CD14-positive monocyte (primary cell): Measurements from ENCODE around the gene CACNA1E. TPM values are rescaled to one million over a fixed set of nuclear protein-coding genes. Genes with fewer than 3 reads are reported as not detected.

Experiments
- DNase-seq, 3 donors: peaks; one replicate each; pipeline ENCODE4 v3.0.0-alpha.2; 2011 to 2022
- H2AFZ ChIP-seq: 2 replicates; pipeline ENCODE4 v1.6.0; 2012; ENCODE audit warnings: mild to moderate bottlenecking, low read depth, low read length, inconsistent platforms; ENCODE audit not compliant: insufficient read depth, poor library complexity, severe bottlenecking
- H3K27ac ChIP-seq, 2 donors: 1 replicate in 1 of 2; 2 replicates in 1 of 2; pipeline ENCODE4 v1.5.1; 2012 to 2013; ENCODE audit warnings: low read length in 2 of 2, control low read depth in 1 of 2, inconsistent platforms in 1 of 2, low read depth in 1 of 2, mild to moderate bottlenecking in 1 of 2
- H3K27me3 ChIP-seq, 2 donors: one replicate each; pipeline versions ENCODE4 v1.6.0 to v1.6.1; 2011 to 2013; ENCODE audit warnings: low read length in 2 of 2; ENCODE audit not compliant: control insufficient read depth in 2 of 2, insufficient read depth in 2 of 2
- H3K36me3 ChIP-seq, 2 donors: replicated peaks in 1 of 2; 1 replicate in 1 of 2; 2 replicates in 1 of 2; pipeline versions ENCODE4 v1.5.1 to v1.6.1; 2012 to 2013; ENCODE audit warnings: low read length in 2 of 2, control low read depth in 1 of 2, inconsistent platforms in 1 of 2, mild to moderate bottlenecking in 1 of 2; ENCODE audit not compliant: insufficient read depth in 2 of 2, control insufficient read depth in 1 of 2
- H3K4me1 ChIP-seq, 2 donors: 1 replicate in 1 of 2; 2 replicates in 1 of 2; pipeline versions ENCODE4 v1.5.1 to v1.6.1; 2012 to 2013; ENCODE audit warnings: low read length in 2 of 2, control low read depth in 1 of 2, inconsistent platforms in 1 of 2, mild to moderate bottlenecking in 1 of 2, moderate library complexity in 1 of 2; ENCODE audit not compliant: insufficient read depth in 2 of 2, control insufficient read depth in 1 of 2
- H3K4me2 ChIP-seq: replicated peaks from 2 replicates; pipeline ENCODE3; 2012; ENCODE audit warnings: low read length, moderate library complexity, mild to moderate bottlenecking; ENCODE audit not compliant: poor library complexity, severe bottlenecking; ENCODE audit errors: extremely low read depth
- H3K4me3 ChIP-seq, 3 experiments: fragments of 200-600 bp in 1 of 3; sonication (generic) in 1 of 3; replicated peaks in 1 of 3; 1 replicate in 2 of 3; 2 replicates in 1 of 3; pipeline ENCODE4 v1.5.1; 2011 to 2013; ENCODE audit warnings: low read length in 3 of 3, mild to moderate bottlenecking in 3 of 3, control low read depth in 2 of 3, low read depth in 2 of 3, inconsistent platforms in 1 of 3, moderate library complexity in 1 of 3
- H3K79me2 ChIP-seq: 2 replicates; pipeline ENCODE4 v1.6.0; 2012; ENCODE audit warnings: mild to moderate bottlenecking, control low read depth, inconsistent platforms, low read length, moderate library complexity; ENCODE audit not compliant: insufficient read depth
- H3K9ac ChIP-seq: 2 replicates; pipeline ENCODE4 v1.6.0; 2017; ENCODE audit warnings: low read length, mild to moderate bottlenecking; ENCODE audit not compliant: insufficient read depth, poor library complexity, severe bottlenecking
- H3K9me3 ChIP-seq, 2 donors: replicated peaks in 1 of 2; 1 replicate in 1 of 2; 2 replicates in 1 of 2; pipeline versions ENCODE4 v1.5.1 to v1.6.1; 2012 to 2013; ENCODE audit warnings: low read length in 2 of 2, control low read depth in 1 of 2; ENCODE audit not compliant: control insufficient read depth in 1 of 2, insufficient read depth in 1 of 2
- H4K20me1 ChIP-seq: 2 replicates; pipeline ENCODE4 v1.6.0; 2012; ENCODE audit warnings: mild to moderate bottlenecking, low read length, control low read depth, moderate library complexity; ENCODE audit not compliant: insufficient read depth
- H3K27ac Mint-ChIP-seq, 7 donors: one replicate each; pipeline ENCODE4 v1.8.0; 2020; ENCODE audit warnings: mild to moderate bottlenecking in 7 of 7, mixed read lengths in 7 of 7, moderate library complexity in 6 of 7, inconsistent platforms in 2 of 7
- H3K27me3 Mint-ChIP-seq, 3 donors: one replicate each; pipeline ENCODE4 v1.8.0; 2021 to 2022; ENCODE audit warnings: low read depth in 3 of 3, mild to moderate bottlenecking in 3 of 3, mixed read lengths in 3 of 3, moderate library complexity in 3 of 3, inconsistent platforms in 1 of 3
- H3K36me3 Mint-ChIP-seq, 2 donors: one replicate each; pipeline ENCODE4 v1.8.0; 2020; ENCODE audit warnings: mixed read lengths in 2 of 2, inconsistent platforms in 1 of 2, mild to moderate bottlenecking in 1 of 2
- H3K4me1 Mint-ChIP-seq: one replicate; pipeline ENCODE4 v1.8.0; 2020; ENCODE audit warnings: mild to moderate bottlenecking, mixed read lengths
- H3K4me3 Mint-ChIP-seq, 2 donors: one replicate each; pipeline ENCODE4 v1.8.0; 2020; ENCODE audit warnings: mild to moderate bottlenecking in 2 of 2, mixed read lengths in 2 of 2, moderate library complexity in 1 of 2
- H3K9me3 Mint-ChIP-seq, 7 donors: one replicate each; pipeline ENCODE4 v1.8.0; 2020 to 2022; ENCODE audit warnings: mixed read lengths in 7 of 7, mild to moderate bottlenecking in 6 of 7, moderate library complexity in 6 of 7, inconsistent platforms in 2 of 7
- CTCF ChIP-seq: fragments of 200-600 bp; IDR thresholded peaks from one replicate; pipeline ENCODE4 v1.8.0; 2022; ENCODE audit warnings: antibody characterized with exemption, mild to moderate bottlenecking
- WGBS: methylation state at CpG from one replicate; pipeline ENCODE4 v1.1.5; 2013; ENCODE audit warnings: missing lambda C conversion rate; ENCODE audit not compliant: insufficient coverage; 5-methylcytosine and 5-hydroxymethylcytosine counted together
- intact Hi-C, 2 donors: fragments of 100-400 bp; cut with micrococcal nuclease; formaldehyde crosslinking; loops; one replicate each; pipeline versions ENCODE4 v1.15.0 to v1.15.1; 2023
- polyA plus RNA-seq, 3 donors: library from polyadenylated mRNA; depleted of rRNA in 1 of 3; unstranded in 2 of 3; stranded (reverse) in 1 of 3; fragments of 300-500 nt in 2 of 3; fragments of >200 nt in 1 of 3; fragmentation: Illumina TruSeq in 2 of 3; gene quantifications; 1 replicate in 2 of 3; 2 replicates in 1 of 3; pipeline ENCODE4 v1.2.3, GENCODE V29; 2012 to 2021

CACNA1E gene
- polyA plus RNA-seq, 3 donors, result 0.04 TPM; not detected in 2

- H3K27me3 ChIP-seq, result peaks cover 63 to 64% of the 10 kb centered on the region in 2 donors
- peak overlapping the region in 1 of 2 donors; percentile 49 for H3K4me3 Mint-ChIP-seq
Observed at GRCh38 chr1:181488866-181489265, 5.5 kb downstream of the CACNA1E start.

GRCh38 chr1:181490276-181490675 lies 7.0 kb downstream of the CACNA1E start:
- Mint-ChIP-seq H3K9me3 (peaks cover 0 to 8% (median 0%) of the 10 kb centered on the region in 7 donors), H3K36me3 (peaks cover 0 to 2% of the 10 kb centered on the region in 2 donors), H3K27me3 (peaks cover 35 to 54% (median 45%) of the 10 kb centered on the region in 3 donors), H3K4me3 (peak overlapping the region in 1 of 2 donors; percentile 43), H3K27ac (no peak overlapping the region), H3K4me1 (peaks cover 13% of the 10 kb centered on the region)
- Histone ChIP-seq H3K4me1 (peaks cover 0 to 8% of the 10 kb centered on the region in 2 donors), H3K79me2 (no peaks in the 10 kb centered on the region), H3K4me3 (no peak overlapping the region), H3K36me3 (no peaks in the 10 kb centered on the region), H3K9ac (no peak overlapping the region), H2AFZ (no peak overlapping the region), H4K20me1 (no peaks in the 10 kb centered on the region), H3K4me2 (no peak overlapping the region), H3K27me3 (peaks cover 54 to 55% of the 10 kb centered on the region in 2 donors), H3K27ac (no peak overlapping the region), H3K9me3 (peaks cover 0 to 13% of the 10 kb centered on the region in 2 donors)
- WGBS, result 60% methylated on average over 2 of the region's 2 CpGs
- intact Hi-C loops, result no loop called here
- DNase-seq, result no peak
- TF ChIP-seq CTCF, result no peak

More at GRCh38 chr1:181488866-181489265, 5.5 kb downstream of the CACNA1E start:
- H3K36me3 ChIP-seq, result no peaks in the 10 kb centered on the region
- peaks cover 0 to 8% of the 10 kb centered on the region in 2 donors for H3K4me1 ChIP-seq
- H3K4me2 ChIP-seq, result no peak overlapping the region
- peaks cover 13% of the 10 kb centered on the region for H3K4me1 Mint-ChIP-seq
- no peak overlapping the region for H3K4me3 ChIP-seq
- DNase-seq, result no peak
- H3K27ac ChIP-seq, result no peak overlapping the region
- H4K20me1 ChIP-seq, result no peaks in the 10 kb centered on the region
- H3K27me3 Mint-ChIP-seq, result peaks cover 50 to 69% (median 59%) of the 10 kb centered on the region in 3 donors
- H3K9me3 Mint-ChIP-seq, result peaks cover 0 to 12% (median 4%) of the 10 kb centered on the region in 7 donors
- H3K9me3 ChIP-seq, result peaks cover 0 to 25% of the 10 kb centered on the region in 2 donors
- no peak overlapping the region for H3K9ac ChIP-seq
- TF ChIP-seq CTCF, result no peak
- no peak overlapping the region for H3K27ac Mint-ChIP-seq
- H3K79me2 ChIP-seq, result no peaks in the 10 kb centered on the region
- peaks cover 0 to 4% of the 10 kb centered on the region in 2 donors for H3K36me3 Mint-ChIP-seq
- 71% methylated on average over 1 of the region's 1 CpG for WGBS
- H2AFZ ChIP-seq, result no peak overlapping the region
- intact Hi-C loops, result no loop called here
